ENCODE results near the gene YIPF5. TPM values are rescaled to one million over a fixed set of nuclear protein-coding genes. Genes with fewer than 3 reads are reported as not detected.

Gene YIPF5
- polyA plus RNA-seq, 1 donor (not counting 4 experiments of a cell fraction or from before 2014, with no cell fraction given): 83.9 TPM

GRCh38 chr5:144191998-144192397 lies 21.5 kb upstream of the YIPF5 start:
- Histone ChIP-seq H4K20me1 (ENCODE audit: control insufficient read depth, extremely low read depth, insufficient read depth, low read length) (no peaks in the 10 kb centered on the region), H3K36me3 (ENCODE audit: control insufficient read depth in 2 of 2, extremely low read depth in 1 of 2, insufficient read depth in 2 of 2, low read length in 2 of 2) (no peaks in the 10 kb centered on the region), H2AFZ (ENCODE audit: control insufficient read depth, low read length) (peak overlapping the region; percentile 79), H3K9me1 (ENCODE audit: control insufficient read depth, extremely low read depth, insufficient read depth, low read length) (no peaks in the 10 kb centered on the region), H3K4me2 (ENCODE audit: control insufficient read depth, extremely low read depth, insufficient read depth, low read depth, low read length) (peak overlapping the region; percentile 49), H3K4me3 (ENCODE audit: control insufficient read depth in 2 of 3, extremely low read depth in 1 of 3, insufficient read depth in 2 of 3, low read depth in 1 of 3, low read length in 3 of 3) (no peak overlapping the region), H3K4me1 (ENCODE audit: control insufficient read depth, extremely low read depth, insufficient read depth, low read length) (peaks cover 8% of the 10 kb centered on the region), H3K9ac (ENCODE audit: control insufficient read depth, extremely low read depth, insufficient read depth, low read length) (no peak overlapping the region), H3K9me3 (ENCODE audit: control insufficient read depth, low read depth, low read length) (no peaks in the 10 kb centered on the region), H3K79me2 (ENCODE audit: control insufficient read depth, insufficient read depth, low read length) (no peaks in the 10 kb centered on the region), H3K27ac (ENCODE audit: control insufficient read depth, insufficient read depth, low read length) (no peak overlapping the region), H3K27me3 (ENCODE audit: control insufficient read depth, extremely low read depth, insufficient read depth, low read length) (peaks cover 5% of the 10 kb centered on the region)
- FAIRE-seq (peak; percentile 83), DNase-seq (ENCODE audit: low read depth, low spot score) (peak; percentile 55)
- dilution Hi-C loops (cut with MboI; ENCODE audit: extremely low pct_ligation_motif_present, low sequenced_read_pairs): no loop called here
- TF ChIP-seq EZH2 (IDR thresholded peaks at IDR 0.05; ENCODE audit: low read length): no peak
- peak; percentile 27 to 52 (median 43) for TF ChIP-seq CTCF (optimal IDR thresholded peaks at IDR 0.05 in 1 of 3, IDR thresholded peaks at IDR 0.05 in 1 of 3, conservative IDR thresholded peaks at IDR 0.05 in 1 of 3; ENCODE audit: extremely low read depth in 1 of 3, insufficient read depth in 2 of 3, low read length in 3 of 3)

DNA sequence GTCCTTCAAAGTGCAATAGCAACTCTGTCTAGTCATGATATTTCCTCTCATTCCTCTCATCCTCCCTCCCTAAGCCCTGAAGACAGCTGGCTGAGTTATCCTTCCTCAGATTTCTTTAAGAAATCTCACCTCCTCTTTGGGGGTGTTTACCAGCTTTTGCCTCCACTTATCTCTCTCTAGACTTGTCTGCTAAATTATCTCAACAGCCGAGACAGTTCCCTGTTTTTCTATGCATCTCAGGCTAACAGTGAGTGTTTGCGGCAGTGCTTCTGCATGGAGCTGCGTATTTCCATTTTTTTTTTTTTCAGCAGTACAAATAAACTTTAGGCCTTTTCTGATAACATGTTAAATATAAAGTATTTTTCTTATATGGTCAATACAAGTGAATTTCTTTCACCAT lies 21.1 kb upstream of the YIPF5 start:
- peak overlapping the region; percentile 49 for H3K4me2 ChIP-seq (ENCODE audit: control insufficient read depth, extremely low read depth, insufficient read depth, low read depth, low read length)
- DNase-seq (ENCODE audit: low read depth, low spot score): no peak
- H3K4me1 ChIP-seq (ENCODE audit: control insufficient read depth, extremely low read depth, insufficient read depth, low read length): peaks cover 8% of the 10 kb centered on the region
- no peaks in the 10 kb centered on the region for H3K9me1 ChIP-seq (ENCODE audit: control insufficient read depth, extremely low read depth, insufficient read depth, low read length)
- no peak for FAIRE-seq
- H3K27ac ChIP-seq (ENCODE audit: control insufficient read depth, insufficient read depth, low read length): no peak overlapping the region
- H3K36me3 ChIP-seq (ENCODE audit: control insufficient read depth in 2 of 2, extremely low read depth in 1 of 2, insufficient read depth in 2 of 2, low read length in 2 of 2): no peaks in the 10 kb centered on the region
- no peak overlapping the region for H3K4me3 ChIP-seq (ENCODE audit: control insufficient read depth in 2 of 3, extremely low read depth in 1 of 3, insufficient read depth in 2 of 3, low read depth in 1 of 3, low read length in 3 of 3)
- H2AFZ ChIP-seq (ENCODE audit: control insufficient read depth, low read length): peak overlapping the region; percentile 79
- H3K9ac ChIP-seq (ENCODE audit: control insufficient read depth, extremely low read depth, insufficient read depth, low read length): no peak overlapping the region
- TF ChIP-seq EZH2 (IDR thresholded peaks at IDR 0.05; ENCODE audit: low read length): no peak
- no peak for TF ChIP-seq CTCF (optimal IDR thresholded peaks at IDR 0.05 in 1 of 3, IDR thresholded peaks at IDR 0.05 in 1 of 3, conservative IDR thresholded peaks at IDR 0.05 in 1 of 3; ENCODE audit: extremely low read depth in 1 of 3, insufficient read depth in 2 of 3, low read length in 3 of 3)
- H3K9me3 ChIP-seq (ENCODE audit: control insufficient read depth, low read depth, low read length): no peaks in the 10 kb centered on the region
- H3K27me3 ChIP-seq (ENCODE audit: control insufficient read depth, extremely low read depth, insufficient read depth, low read length): peaks cover 1% of the 10 kb centered on the region
- no peaks in the 10 kb centered on the region for H4K20me1 ChIP-seq (ENCODE audit: control insufficient read depth, extremely low read depth, insufficient read depth, low read length)
- no peaks in the 10 kb centered on the region for H3K79me2 ChIP-seq (ENCODE audit: control insufficient read depth, insufficient read depth, low read length)
- dilution Hi-C loops (cut with MboI; ENCODE audit: extremely low pct_ligation_motif_present, low sequenced_read_pairs): no loop called here

Data from keratinocyte (primary cell).